Mesothelial cell of epicardium (in vitro differentiated cells): ENCODE results near the gene EEF2. TPM values are rescaled to one million over a fixed set of nuclear protein-coding genes. Genes with fewer than 3 reads are reported as not detected.
"Not testable (repeated sequence)": the region's sequence is repeated elsewhere in the genome, so short reads cannot be mapped to it uniquely, and the experiment has no call there.

Experiments used
- DNase-seq, 2 experiments: peaks; one replicate each; pipeline ENCODE4 v3.0.0; 2021; ENCODE audit warnings: low spot score in 2 of 2; ENCODE audit not compliant: unreplicated experiment in 2 of 2
- H3K27ac Mint-ChIP-seq: 2 replicates; pipeline ENCODE4 v1.8.0; 2021; ENCODE audit warnings: mixed read lengths
- H3K27me3 Mint-ChIP-seq: 2 replicates; pipeline ENCODE4 v1.8.0; 2021; ENCODE audit warnings: low read depth, mixed read lengths
- H3K36me3 Mint-ChIP-seq: 2 replicates; pipeline ENCODE4 v1.8.0; 2021; ENCODE audit warnings: mixed read lengths
- H3K4me1 Mint-ChIP-seq: 2 replicates; pipeline ENCODE4 v1.8.0; 2021; ENCODE audit warnings: mixed read lengths
- H3K4me3 Mint-ChIP-seq: 2 replicates; pipeline ENCODE4 v1.8.0; 2021; ENCODE audit warnings: mild to moderate bottlenecking, moderate library complexity, mixed read lengths
- H3K9me3 Mint-ChIP-seq: 2 replicates; pipeline ENCODE4 v1.8.0; 2021; ENCODE audit warnings: mixed read lengths
- total RNA-seq: library from RNA; stranded (reverse); gene quantifications from 3 replicates; pipeline ENCODE4 v1.2.1, GENCODE V29; 2021
- TF ChIP-seq, protein P1 (sequence below): fragments of 200-600 bp; sonication (generic); IDR thresholded peaks from one replicate; pipeline ENCODE4 v1.5.0; 2021; ENCODE audit warnings: antibody characterized with exemption; ENCODE audit not compliant: unreplicated experiment

Gene EEF2
- total RNA-seq, 1 donor from 2014 or later: 2,808 TPM

- peaks cover 8% of the 10 kb centered on the region for H3K36me3 Mint-ChIP-seq
- peaks cover 27% of the 10 kb centered on the region for H3K4me1 Mint-ChIP-seq
- TF ChIP-seq, protein P1, sequence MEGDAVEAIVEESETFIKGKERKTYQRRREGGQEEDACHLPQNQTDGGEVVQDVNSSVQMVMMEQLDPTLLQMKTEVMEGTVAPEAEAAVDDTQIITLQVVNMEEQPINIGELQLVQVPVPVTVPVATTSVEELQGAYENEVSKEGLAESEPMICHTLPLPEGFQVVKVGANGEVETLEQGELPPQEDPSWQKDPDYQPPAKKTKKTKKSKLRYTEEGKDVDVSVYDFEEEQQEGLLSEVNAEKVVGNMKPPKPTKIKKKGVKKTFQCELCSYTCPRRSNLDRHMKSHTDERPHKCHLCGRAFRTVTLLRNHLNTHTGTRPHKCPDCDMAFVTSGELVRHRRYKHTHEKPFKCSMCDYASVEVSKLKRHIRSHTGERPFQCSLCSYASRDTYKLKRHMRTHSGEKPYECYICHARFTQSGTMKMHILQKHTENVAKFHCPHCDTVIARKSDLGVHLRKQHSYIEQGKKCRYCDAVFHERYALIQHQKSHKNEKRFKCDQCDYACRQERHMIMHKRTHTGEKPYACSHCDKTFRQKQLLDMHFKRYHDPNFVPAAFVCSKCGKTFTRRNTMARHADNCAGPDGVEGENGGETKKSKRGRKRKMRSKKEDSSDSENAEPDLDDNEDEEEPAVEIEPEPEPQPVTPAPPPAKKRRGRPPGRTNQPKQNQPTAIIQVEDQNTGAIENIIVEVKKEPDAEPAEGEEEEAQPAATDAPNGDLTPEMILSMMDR: no peak
- H3K27ac Mint-ChIP-seq: peak overlapping the region; percentile 99
- DNase-seq: peak; percentile 82 to 85
- no peaks in the 10 kb centered on the region for H3K9me3 Mint-ChIP-seq
- no peaks in the 10 kb centered on the region for H3K27me3 Mint-ChIP-seq
- peak overlapping the region; percentile 93 for H3K4me3 Mint-ChIP-seq
Measured at GRCh38 chr19:3968556-3969434, 16.5 kb downstream of the EEF2 start.

- DNase-seq, H3K27me3 Mint-ChIP-seq, H3K9me3 Mint-ChIP-seq: not testable (repeated sequence)
- peaks cover 27% of the 10 kb centered on the region for H3K4me1 Mint-ChIP-seq
- peaks cover 12% of the 10 kb centered on the region for H3K36me3 Mint-ChIP-seq
- peak overlapping the region; percentile 93 for H3K4me3 Mint-ChIP-seq
- H3K27ac Mint-ChIP-seq: peak overlapping the region; percentile 99
Measured at GRCh38 chr19:3967983-3968382, 17.3 kb downstream of the EEF2 start.

DNA sequence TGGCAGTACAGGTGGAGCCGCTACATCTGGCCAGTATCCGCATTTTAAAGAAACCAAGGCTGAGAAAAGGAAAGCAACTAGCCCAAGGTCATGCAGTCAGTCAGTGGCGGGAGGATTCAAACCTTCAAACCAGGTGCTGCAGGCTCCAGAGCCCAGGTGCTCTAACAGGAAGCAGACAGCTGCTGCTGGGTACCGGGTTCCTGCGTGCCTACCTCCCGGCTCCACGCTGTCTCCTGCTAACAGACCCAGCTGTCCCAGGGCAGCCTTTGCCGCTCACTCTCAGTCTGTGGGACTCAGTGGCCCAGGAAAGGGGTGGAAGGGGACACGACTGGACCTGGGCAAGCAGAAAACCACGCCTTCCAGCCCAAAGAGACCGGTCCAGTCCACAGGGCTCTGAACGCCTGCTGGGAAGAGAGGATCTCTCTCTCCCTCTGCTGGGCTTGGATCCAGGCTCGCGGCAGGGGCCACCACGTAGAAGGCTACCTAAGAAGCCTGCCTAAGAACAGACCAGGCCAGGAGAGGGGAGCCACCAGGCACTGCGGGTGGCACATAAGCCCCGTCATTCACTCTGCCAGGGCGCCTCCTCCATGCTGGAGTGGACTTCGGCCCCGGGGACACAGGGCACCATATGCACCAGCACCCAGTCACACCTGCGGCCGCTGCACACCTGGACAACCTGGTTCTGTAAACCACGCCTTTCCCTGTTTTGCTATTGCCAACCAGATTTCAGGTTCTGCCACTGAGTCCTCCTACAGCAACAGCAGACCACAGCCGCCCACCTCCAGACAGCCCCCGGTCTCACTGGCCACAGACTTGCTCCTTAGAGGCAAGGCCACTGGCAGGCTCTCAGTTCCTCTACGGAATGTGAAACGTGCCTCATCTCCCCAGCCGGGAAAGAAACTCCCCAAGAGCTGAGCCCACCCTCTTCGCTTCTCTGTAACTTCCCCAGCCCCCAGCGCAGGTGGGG is 18.9 kb downstream of the EEF2 start:
- no peak overlapping the region for H3K4me3 Mint-ChIP-seq
- H3K9me3 Mint-ChIP-seq: no peaks in the 10 kb centered on the region
- H3K36me3 Mint-ChIP-seq: peaks cover 17% of the 10 kb centered on the region
- peak overlapping the region; percentile 99 for H3K27ac Mint-ChIP-seq
- peaks cover 26% of the 10 kb centered on the region for H3K4me1 Mint-ChIP-seq
- TF ChIP-seq, protein P1: no peak
- H3K27me3 Mint-ChIP-seq: no peaks in the 10 kb centered on the region
- DNase-seq: no peak

- Mint-ChIP-seq H3K4me1 (peaks cover 18% of the 10 kb centered on the region), H3K27me3 (no peaks in the 10 kb centered on the region), H3K27ac (peak overlapping the region; percentile 50), H3K9me3 (no peaks in the 10 kb centered on the region), H3K36me3 (peaks cover 20% of the 10 kb centered on the region), H3K4me3 (no peak overlapping the region)
- TF ChIP-seq, protein P1: no peak
- DNase-seq: no peak
Measured at GRCh38 chr19:3964256-3965194, 20.7 kb downstream of the EEF2 start.

DNA sequence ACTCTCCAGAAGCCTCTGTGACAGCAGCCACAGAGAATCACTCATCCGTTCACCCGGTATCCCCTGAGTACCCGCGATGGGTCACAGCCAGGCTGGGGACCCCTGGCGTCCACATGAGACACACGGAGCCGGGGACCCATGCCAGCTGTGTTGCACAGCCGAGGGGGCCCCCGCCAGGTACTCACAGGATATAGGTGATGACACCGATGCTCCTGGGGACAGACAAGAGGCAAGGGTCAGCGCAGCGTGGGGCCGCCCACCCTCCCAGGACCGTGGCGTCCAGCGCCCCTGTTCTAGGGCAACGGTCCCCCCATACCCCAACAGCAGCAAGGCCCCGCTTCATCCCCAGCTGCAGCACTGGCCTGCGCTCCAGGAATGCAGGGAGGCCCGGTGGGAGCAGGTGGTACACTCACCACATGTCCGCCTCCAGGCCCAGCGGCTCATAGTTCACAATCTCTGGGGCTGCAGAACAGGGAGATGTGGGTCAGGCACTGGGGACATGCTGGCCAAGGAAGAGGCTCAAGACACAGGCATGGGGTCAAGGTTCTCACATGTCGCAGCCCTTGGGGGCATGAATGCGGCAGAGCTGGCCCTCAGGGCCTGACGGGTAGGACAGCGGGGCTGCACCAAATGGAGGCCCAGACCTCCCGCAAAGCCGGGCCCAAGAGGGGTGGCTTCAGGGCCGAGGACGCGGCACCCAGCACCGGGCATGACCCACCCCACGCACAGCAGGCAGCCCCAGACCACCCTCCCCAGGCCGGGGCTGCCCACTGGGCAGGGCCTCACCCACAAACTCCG is 21.6 kb downstream of the EEF2 start:
- Mint-ChIP-seq H3K4me1 (peaks cover 10% of the 10 kb centered on the region), H3K27me3 (no peaks in the 10 kb centered on the region), H3K36me3 (peaks cover 20% of the 10 kb centered on the region), H3K9me3 (no peaks in the 10 kb centered on the region), H3K27ac (no peak overlapping the region), H3K4me3 (no peak overlapping the region)
- TF ChIP-seq, protein P1: no peak
- no peak for DNase-seq
